ENCODE data around the gene GALNT10. TPM values are rescaled to one million over a fixed set of nuclear protein-coding genes. Genes with fewer than 3 reads are reported as not detected.
A peak's percentile ranks its signal among the peaks of the same experiment; 100 is the strongest.
"Not testable (repeated sequence)": the region's sequence is repeated elsewhere in the genome, so short reads cannot be mapped to it uniquely, and the experiment has no call there.

The GALNT10 gene
- 30.4 and 32.3 TPM in 2 replicates for total RNA-seq (2014; rRNA removed; shearing (Covaris generic))

- DNase-seq (ENCODE audit: low spot score) = no peak
Observed at GRCh38 chr5:154190595-154191304, at the start of gene GALNT10. Gene GALNT10, plus strand, starts transcription at chr5:154190733. Its CDS starts 134 bp downstream, at chr5:154190867.

GRCh38 chr5:154141745-154142221 is 48.8 kb upstream of the GALNT10 start:
- no peak for DNase-seq (ENCODE audit: low spot score)

DNA sequence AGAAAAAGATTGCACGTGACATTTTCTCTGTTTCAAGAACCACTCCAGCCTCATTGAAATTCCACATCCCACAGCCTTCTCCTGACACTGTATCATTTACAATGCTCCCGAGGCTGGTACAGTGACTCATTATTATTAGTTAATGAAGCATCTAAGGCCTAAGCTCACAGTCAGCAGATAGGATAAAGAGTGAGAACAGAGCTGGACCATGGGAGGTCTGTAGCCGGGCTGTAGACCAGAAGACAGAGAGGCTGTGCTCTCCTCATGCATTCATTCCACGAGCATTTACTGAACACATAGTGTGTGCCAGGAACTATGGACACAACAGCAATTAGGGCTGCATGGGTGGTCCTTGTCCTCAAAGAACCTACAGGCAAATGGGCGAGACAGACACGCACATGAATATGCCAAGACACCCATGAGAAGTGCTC is 47.3 kb upstream of the GALNT10 start:
- DNase-seq (ENCODE audit: low spot score) = no peak

- no peak for DNase-seq (ENCODE audit: low spot score)
Observed at GRCh38 chr5:154145268-154145667, 45.3 kb upstream of the GALNT10 start.

GRCh38 chr5:154146409-154146808 is 44.1 kb upstream of the GALNT10 start:
- no peak for DNase-seq (ENCODE audit: low spot score)

DNA sequence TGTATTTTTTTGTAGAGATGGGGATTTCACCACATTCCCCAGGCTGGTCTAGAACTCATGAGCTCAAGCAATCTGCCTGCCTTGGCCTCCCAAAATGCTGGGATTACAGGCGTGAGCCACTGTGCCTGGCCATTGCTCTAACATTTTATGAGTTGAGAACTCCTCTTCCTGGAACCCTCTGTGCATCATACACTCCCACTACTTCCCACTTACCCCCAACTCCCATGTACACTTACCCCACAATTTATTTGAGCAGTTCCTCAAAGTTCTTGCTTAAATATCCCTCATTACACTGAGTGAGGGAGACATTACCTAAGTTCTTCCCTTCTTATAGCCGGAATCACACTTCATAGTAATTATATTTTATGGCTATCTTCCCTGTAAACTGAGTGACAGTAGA is 42.9 kb upstream of the GALNT10 start:
- DNase-seq (ENCODE audit: low spot score) = no peak

GRCh38 chr5:154150471-154150870 is 40.1 kb upstream of the GALNT10 start:
- DNase-seq (ENCODE audit: low spot score) = not testable (repeated sequence)

GRCh38 chr5:154157483-154158378 is 32.8 kb upstream of the GALNT10 start:
- peak; percentile 17 for DNase-seq (ENCODE audit: low spot score)

DNA sequence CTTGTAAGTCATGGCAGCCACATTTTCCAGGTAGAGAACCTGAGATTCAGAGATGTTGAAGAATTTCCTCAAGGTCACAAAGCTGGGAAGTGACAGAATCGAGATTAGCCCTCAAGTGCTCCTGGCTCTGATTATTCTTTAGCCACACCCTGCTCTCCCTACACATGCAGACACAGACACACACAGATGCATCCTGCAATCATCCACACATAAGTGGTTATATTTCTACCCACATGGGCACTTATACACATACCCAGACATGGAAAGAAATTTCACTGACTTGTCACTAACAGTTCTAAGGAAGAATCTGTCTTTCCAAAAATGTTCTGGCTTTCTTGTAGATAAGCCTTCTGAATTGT is 32.2 kb upstream of the GALNT10 start:
- DNase-seq (ENCODE audit: low spot score) = no peak

DNA sequence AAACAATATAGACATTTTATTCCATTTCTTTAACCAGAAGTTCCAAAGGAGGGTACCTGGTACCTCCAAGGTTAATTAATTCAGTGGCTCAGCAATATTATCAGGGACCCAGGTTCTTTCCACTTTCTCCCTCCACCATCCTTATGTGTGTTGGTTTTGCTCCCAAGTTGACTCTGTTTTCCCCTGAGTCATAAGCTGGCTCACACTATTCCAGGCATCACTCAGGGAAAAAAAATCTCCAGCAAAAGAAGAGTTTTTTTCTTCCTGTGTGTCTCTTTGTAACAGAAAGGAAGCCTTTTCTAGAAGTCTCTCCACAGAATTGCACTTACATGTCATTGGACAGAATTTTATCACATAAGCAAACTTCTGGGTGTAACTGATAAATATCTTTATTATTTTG is 31.2 kb upstream of the GALNT10 start:
- no peak for DNase-seq (ENCODE audit: low spot score)

DNA sequence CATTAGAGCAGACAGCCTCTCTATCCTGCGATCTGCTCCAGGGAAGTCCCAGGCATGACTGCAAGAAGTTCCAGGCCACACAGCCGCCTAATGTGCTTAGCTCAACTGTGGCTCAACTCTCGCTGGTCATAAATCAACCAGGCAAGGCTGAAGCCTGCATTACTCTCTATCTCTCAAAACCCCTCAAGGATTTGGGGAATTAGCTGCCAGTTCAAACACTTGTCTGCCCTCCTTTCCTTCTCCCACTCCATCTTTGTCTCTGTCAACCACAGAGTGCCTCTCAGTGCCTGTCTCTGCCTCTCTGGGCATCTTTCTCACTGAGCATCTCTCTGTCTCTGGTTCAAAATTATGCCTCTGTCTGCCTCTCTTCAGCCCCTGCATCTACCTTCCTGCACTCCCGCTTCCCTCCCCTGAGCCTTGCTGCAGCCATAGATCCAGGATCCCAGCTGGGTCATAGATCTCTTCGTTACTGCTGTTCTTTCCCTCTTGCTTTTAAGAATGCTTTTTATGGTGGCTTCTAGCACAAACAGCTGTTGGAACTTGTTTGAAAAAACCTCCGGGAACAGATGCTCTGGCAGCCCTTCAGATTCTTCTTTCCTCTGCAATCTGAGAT is 27.9 kb upstream of the GALNT10 start:
- no peak for DNase-seq (ENCODE audit: low spot score)

DNA sequence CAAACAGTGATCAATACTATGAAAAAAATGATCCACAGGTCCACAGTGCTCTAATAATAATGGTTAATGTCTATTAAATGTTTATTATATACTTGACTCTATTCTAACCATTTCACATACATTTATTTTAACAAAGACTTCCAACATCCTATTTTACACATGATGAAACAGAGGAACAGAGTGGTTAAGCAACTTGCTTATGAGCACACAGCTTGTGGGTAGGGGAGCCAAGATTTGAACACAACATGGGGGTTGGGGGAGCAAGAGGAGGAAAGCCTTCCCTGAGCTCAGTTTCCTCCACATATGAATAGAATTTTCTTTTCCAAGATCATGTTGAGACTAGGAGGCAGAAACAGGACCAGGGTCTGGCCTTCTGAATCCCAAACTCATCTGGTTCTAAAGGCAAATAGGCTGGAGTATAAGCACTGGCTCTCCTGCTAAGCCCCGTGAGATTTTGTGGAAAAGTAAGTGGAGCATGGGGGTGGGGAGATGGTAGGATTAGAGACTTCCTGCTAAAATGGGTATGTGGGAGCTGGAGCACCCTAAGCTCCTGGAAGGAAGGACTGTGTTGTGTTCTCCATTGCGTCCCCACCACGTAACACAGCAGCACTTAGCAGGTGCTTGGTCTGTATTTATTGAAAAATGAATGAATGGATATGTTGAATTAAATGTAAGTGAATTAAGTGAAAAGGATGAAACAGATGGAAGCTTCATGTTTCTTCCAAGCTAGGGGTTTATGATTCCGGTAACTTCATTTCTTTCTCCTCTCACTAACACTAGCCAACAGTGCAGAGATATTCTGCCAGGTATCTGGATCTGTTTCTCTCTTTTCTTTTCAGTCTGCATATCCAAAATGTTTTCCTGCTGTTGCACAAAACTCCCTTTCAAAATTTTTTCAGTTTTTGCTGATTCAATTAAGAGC is 26.9 kb upstream of the GALNT10 start:
- no peak for DNase-seq (ENCODE audit: low spot score)

GRCh38 chr5:154164249-154164581 is 26.3 kb upstream of the GALNT10 start:
- no peak for DNase-seq (ENCODE audit: low spot score)

GRCh38 chr5:154165886-154166285 is 24.6 kb upstream of the GALNT10 start:
- DNase-seq (ENCODE audit: low spot score) = no peak

GRCh38 chr5:154166901-154167791 is 23.4 kb upstream of the GALNT10 start:
- no peak for DNase-seq (ENCODE audit: low spot score)

DNA sequence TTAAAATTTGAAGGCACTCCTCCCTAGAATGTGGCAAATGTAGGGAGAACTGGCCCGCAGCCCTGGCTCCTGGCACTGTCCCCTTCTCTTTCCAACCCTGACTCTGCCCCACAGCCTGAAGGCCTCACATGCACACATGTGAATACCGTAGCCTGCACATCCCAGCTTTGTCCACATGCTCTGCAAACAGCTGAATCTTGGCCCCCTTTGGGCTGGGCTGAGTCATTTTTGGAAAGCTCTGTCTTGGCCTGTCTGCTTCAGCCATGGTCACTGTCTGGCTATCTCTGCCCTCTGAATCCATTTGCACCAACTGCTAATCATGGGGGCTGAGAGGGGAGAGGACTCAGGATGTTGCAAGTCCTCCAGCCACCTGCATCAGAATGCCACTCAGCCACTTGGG is 22.1 kb upstream of the GALNT10 start:
- DNase-seq (ENCODE audit: low spot score) = no peak

GRCh38 chr5:154172785-154173184 is 17.7 kb upstream of the GALNT10 start:
- no peak for DNase-seq (ENCODE audit: low spot score)

DNA sequence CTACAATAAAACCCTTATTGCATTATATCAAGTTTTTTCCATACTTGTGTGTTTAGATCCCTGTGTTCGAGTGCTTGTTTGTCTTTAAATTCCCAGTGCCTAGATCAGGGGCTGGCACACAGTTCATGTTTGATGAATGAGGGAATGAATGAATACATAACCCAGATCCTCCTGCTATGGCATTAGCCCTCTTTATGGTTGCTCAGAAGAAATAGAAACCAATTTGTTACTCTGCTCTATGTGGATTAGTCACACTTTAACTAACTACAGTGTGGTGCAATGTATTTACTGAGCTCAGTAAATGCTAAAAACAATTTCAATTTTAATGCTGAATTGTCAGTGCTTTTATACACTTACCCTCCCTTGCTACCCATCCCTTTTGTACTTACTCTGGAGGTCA is 16.4 kb upstream of the GALNT10 start:
- no peak for DNase-seq (ENCODE audit: low spot score)

DNA sequence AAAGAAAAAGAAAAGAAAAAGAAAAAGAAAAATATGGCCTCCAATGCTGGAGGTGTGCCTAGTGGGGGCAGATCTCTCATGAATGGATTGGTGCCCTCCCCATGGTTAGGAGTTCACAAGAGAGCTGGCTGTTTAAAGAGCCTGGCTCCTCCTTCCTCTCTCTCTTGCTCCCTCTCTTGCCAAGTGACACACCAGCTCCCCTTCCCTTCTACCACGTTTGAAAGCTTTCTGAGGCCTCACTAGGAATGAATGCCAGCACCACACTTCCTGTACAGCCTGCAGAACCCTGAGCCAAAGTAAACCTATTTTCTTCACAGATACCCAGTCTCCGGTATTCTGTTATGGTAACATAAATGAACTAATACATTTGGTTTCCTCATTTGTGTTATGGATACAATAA is 14.4 kb upstream of the GALNT10 start:
- peak; percentile 42 for DNase-seq (ENCODE audit: low spot score)

GRCh38 chr5:154178661-154179060 is 11.9 kb upstream of the GALNT10 start:
- DNase-seq (ENCODE audit: low spot score) = no peak
